SU-DHL-6 (cell line): ENCODE results near the gene EYS.

Experiments used
- H2AFZ ChIP-seq: fragments of 200-600 bp; sonication (generic); 2 replicates; pipeline ENCODE4 v1.6.1; 2014; ENCODE audit warnings: low read depth, mild to moderate bottlenecking, moderate library complexity, mixed read lengths, antibody characterized with exemption, low read length; ENCODE audit not compliant: severe bottlenecking
- H3F3A ChIP-seq: fragments of 200-600 bp; shearing (Covaris generic); 2 replicates; pipeline ENCODE4 v1.6.0; 2016; ENCODE audit warnings: antibody characterized with exemption, mild to moderate bottlenecking; ENCODE audit not compliant: insufficient read depth
- H3K27ac ChIP-seq: fragments of 200-600 bp; sonication (generic); 2 replicates; pipeline ENCODE4 v1.5.1; 2016; ENCODE audit warnings: low read depth, mild to moderate bottlenecking, low read length, moderate library complexity, mixed read lengths
- H3K27me3 ChIP-seq: fragments of 200-600 bp; sonication (generic), shearing (Covaris generic); 2 replicates; pipeline ENCODE4 v1.6.0; 2014; ENCODE audit warnings: mild to moderate bottlenecking, low read length
- H3K36me3 ChIP-seq: fragments of 200-600 bp; sonication (generic); 2 replicates; pipeline ENCODE4 v1.6.1; 2014; ENCODE audit warnings: mild to moderate bottlenecking, low read length, mixed read lengths
- H3K4me2 ChIP-seq: fragments of 300-600, 200-600 bp; shearing (Covaris generic), sonication (generic); 2 replicates; pipeline ENCODE4 v1.6.0; 2014; ENCODE audit warnings: low read length, low read depth, mild to moderate bottlenecking; ENCODE audit not compliant: poor library complexity, severe bottlenecking
- H3K4me3 ChIP-seq: fragments of 200-600 bp; sonication (generic); 2 replicates; pipeline ENCODE4 v1.5.1; 2014; ENCODE audit warnings: antibody characterized with exemption, low read length, mild to moderate bottlenecking, mixed read lengths; ENCODE audit not compliant: insufficient read depth, poor library complexity, severe bottlenecking
- H3K79me2 ChIP-seq: fragments of 200-600 bp; sonication (generic); 2 replicates; pipeline ENCODE4 v1.6.1; 2014; ENCODE audit warnings: mild to moderate bottlenecking, low read length, moderate library complexity; ENCODE audit not compliant: insufficient read depth
- H3K9ac ChIP-seq: fragments of 200-600 bp; sonication (generic); 2 replicates; pipeline ENCODE4 v1.7.0; 2014; ENCODE audit warnings: mild to moderate bottlenecking, low read length
- H3K9me2 ChIP-seq: fragments of 200-600 bp; sonication (generic); replicated peaks from 2 replicates; pipeline ENCODE4 v1.6.1; 2014; ENCODE audit warnings: low read length; ENCODE audit not compliant: insufficient read depth
- H3K9me3 ChIP-seq: fragments of 200-600 bp; sonication (generic); 2 replicates; pipeline ENCODE4 v1.6.1; 2014; ENCODE audit warnings: low read length, mixed read lengths; ENCODE audit not compliant: insufficient read depth
- H4K20me1 ChIP-seq: fragments of 200-600 bp; sonication (generic); 2 replicates; pipeline ENCODE4 v1.6.1; 2014; ENCODE audit warnings: low read depth, mild to moderate bottlenecking, antibody characterized with exemption, low read length, moderate library complexity, mixed read lengths
- CTCF ChIP-seq: fragments of 200-600 bp; sonication (generic); IDR thresholded peaks from one replicate; pipeline ENCODE4 v1.5.1; 2017; ENCODE audit warnings: antibody characterized with exemption, mild to moderate bottlenecking, low read length, moderate library complexity; ENCODE audit not compliant: insufficient read depth, poor library complexity, severe bottlenecking
- EZH2phosphoT487 ChIP-seq: fragments of 200-600 bp; sonication (generic), shearing (Covaris generic); conservative IDR thresholded peaks from 2 replicates; pipeline ENCODE4 v1.6.1; 2018; ENCODE audit warnings: mild to moderate bottlenecking, antibody characterized with exemption, low read length, moderate library complexity, mixed read lengths

EYS gene

GRCh38 chr6:64914124-64914523, 792.9 kb downstream of the EYS start:
- Histone ChIP-seq H2AFZ (no peak overlapping the region), H3K79me2 (no peaks in the 10 kb centered on the region), H3K27ac (no peak overlapping the region), H3K4me2 (no peak overlapping the region), H4K20me1 (no peaks in the 10 kb centered on the region), H3K9me2 (no peaks in the 10 kb centered on the region), H3F3A (no peaks in the 10 kb centered on the region), H3K27me3 (no peaks in the 10 kb centered on the region), H3K36me3 (no peaks in the 10 kb centered on the region), H3K9me3 (0 out of 2 replicates have a peak, but pooled peaks cover 4% of the 10 kb centered on the region), H3K4me3 (no peak overlapping the region), H3K9ac (no peak overlapping the region)
- TF ChIP-seq EZH2phosphoT487 (no peak), CTCF (no peak)

GRCh38 chr6:64912966-64913365, 794.1 kb downstream of the EYS start:
- H3K9me3 ChIP-seq, result 0 out of 2 replicates have a peak, but pooled peaks cover 4% of the 10 kb centered on the region
- no peak overlapping the region for H3K9ac ChIP-seq
- no peaks in the 10 kb centered on the region for H4K20me1 ChIP-seq
- no peaks in the 10 kb centered on the region for H3F3A ChIP-seq
- H3K9me2 ChIP-seq, result no peaks in the 10 kb centered on the region
- H3K4me2 ChIP-seq, result no peak overlapping the region
- H3K4me3 ChIP-seq, result no peak overlapping the region
- TF ChIP-seq CTCF (no peak), EZH2phosphoT487 (no peak)
- no peaks in the 10 kb centered on the region for H3K27me3 ChIP-seq
- no peaks in the 10 kb centered on the region for H3K36me3 ChIP-seq
- H3K27ac ChIP-seq, result no peak overlapping the region
- H2AFZ ChIP-seq, result no peak overlapping the region
- H3K79me2 ChIP-seq, result no peaks in the 10 kb centered on the region

GRCh38 chr6:64908104-64908503, 798.9 kb downstream of the EYS start:
- H3K27ac ChIP-seq, result no peak overlapping the region
- H3F3A ChIP-seq, result no peaks in the 10 kb centered on the region
- no peak overlapping the region for H3K9ac ChIP-seq
- H3K79me2 ChIP-seq, result no peaks in the 10 kb centered on the region
- no peak overlapping the region for H2AFZ ChIP-seq
- no peaks in the 10 kb centered on the region for H3K9me2 ChIP-seq
- no peaks in the 10 kb centered on the region for H3K36me3 ChIP-seq
- H3K4me3 ChIP-seq, result no peak overlapping the region
- H3K27me3 ChIP-seq, result no peaks in the 10 kb centered on the region
- H4K20me1 ChIP-seq, result no peaks in the 10 kb centered on the region
- H3K9me3 ChIP-seq, result no peaks in the 10 kb centered on the region; the same call in 1 of the 2 replicates
- TF ChIP-seq EZH2phosphoT487, result no peak
- no peak for TF ChIP-seq CTCF
- H3K4me2 ChIP-seq, result no peak overlapping the region

GRCh38 chr6:64904616-64905015, 802.4 kb downstream of the EYS start:
- no peak overlapping the region for H2AFZ ChIP-seq

More at GRCh38 chr6:64904616-64905015, 802.4 kb downstream of the EYS start:
- Histone ChIP-seq H3K4me3 (no peak overlapping the region), H3F3A (no peaks in the 10 kb centered on the region), H3K27me3 (no peaks in the 10 kb centered on the region), H3K9ac (no peak overlapping the region), H3K27ac (no peak overlapping the region), H3K9me2 (no peaks in the 10 kb centered on the region), H3K4me2 (no peak overlapping the region), H3K36me3 (no peaks in the 10 kb centered on the region), H4K20me1 (no peaks in the 10 kb centered on the region), H3K9me3 (no peaks in the 10 kb centered on the region; the same call in 1 of the 2 replicates), H3K79me2 (no peaks in the 10 kb centered on the region)
- TF ChIP-seq EZH2phosphoT487, result no peak
- TF ChIP-seq CTCF, result no peak
